Neutrophil (primary cell): Measurements from ENCODE around the gene CNOT10.
"Not testable (repeated sequence)": the region's sequence is repeated elsewhere in the genome, so short reads cannot be mapped to it uniquely, and the experiment has no call there.

Source experiments
- H3K27ac ChIP-seq: fragments of 200-600 bp; sonication (generic); 2 replicates; pipeline ENCODE4 v1.5.1; 2016; ENCODE audit warnings: mild to moderate bottlenecking, moderate library complexity
- H3K27me3 ChIP-seq: fragments of 200-600 bp; sonication (generic); 2 replicates; pipeline ENCODE4 v1.6.0; 2016; ENCODE audit warnings: mild to moderate bottlenecking
- H3K36me3 ChIP-seq: fragments of 200-600 bp; sonication (generic); 2 replicates; pipeline ENCODE4 v1.5.1; 2017
- H3K4me1 ChIP-seq, 2 experiments: fragments of 200-600 bp in 1 of 2; sonication (generic) in 1 of 2; 1 replicate in 1 of 2; 2 replicates in 1 of 2; pipeline versions ENCODE4 v1.5.1 to v1.6.1; 2013 to 2016; ENCODE audit warnings: low read depth in 1 of 2, low read length in 1 of 2, mild to moderate bottlenecking in 1 of 2, moderate library complexity in 1 of 2; ENCODE audit not compliant: control insufficient read depth in 1 of 2, insufficient read depth in 1 of 2
- H3K4me3 ChIP-seq, 2 experiments: fragments of 200-600 bp in 1 of 2; sonication (generic) in 1 of 2; 1 replicate in 1 of 2; 2 replicates in 1 of 2; pipeline ENCODE4 v1.5.1; 2013 to 2016; ENCODE audit warnings: low read depth in 1 of 2, low read length in 1 of 2, mild to moderate bottlenecking in 1 of 2, moderate library complexity in 1 of 2
- H3K9me3 ChIP-seq: fragments of 200-600 bp; sonication (generic); 2 replicates; pipeline ENCODE4 v1.5.1; 2016
- TF ChIP-seq, protein P1 (sequence below): fragments of 200-600 bp; sonication (generic); IDR thresholded peaks from 2 replicates; pipeline ENCODE4 v1.5.1; 2016; ENCODE audit warnings: antibody characterized with exemption

Gene CNOT10

GRCh38 chr3:32734756-32735155 lies 49.8 kb downstream of the CNOT10 start:
- H3K4me1 ChIP-seq, result no peaks in the 10 kb centered on the region
- TF ChIP-seq, protein P1, sequence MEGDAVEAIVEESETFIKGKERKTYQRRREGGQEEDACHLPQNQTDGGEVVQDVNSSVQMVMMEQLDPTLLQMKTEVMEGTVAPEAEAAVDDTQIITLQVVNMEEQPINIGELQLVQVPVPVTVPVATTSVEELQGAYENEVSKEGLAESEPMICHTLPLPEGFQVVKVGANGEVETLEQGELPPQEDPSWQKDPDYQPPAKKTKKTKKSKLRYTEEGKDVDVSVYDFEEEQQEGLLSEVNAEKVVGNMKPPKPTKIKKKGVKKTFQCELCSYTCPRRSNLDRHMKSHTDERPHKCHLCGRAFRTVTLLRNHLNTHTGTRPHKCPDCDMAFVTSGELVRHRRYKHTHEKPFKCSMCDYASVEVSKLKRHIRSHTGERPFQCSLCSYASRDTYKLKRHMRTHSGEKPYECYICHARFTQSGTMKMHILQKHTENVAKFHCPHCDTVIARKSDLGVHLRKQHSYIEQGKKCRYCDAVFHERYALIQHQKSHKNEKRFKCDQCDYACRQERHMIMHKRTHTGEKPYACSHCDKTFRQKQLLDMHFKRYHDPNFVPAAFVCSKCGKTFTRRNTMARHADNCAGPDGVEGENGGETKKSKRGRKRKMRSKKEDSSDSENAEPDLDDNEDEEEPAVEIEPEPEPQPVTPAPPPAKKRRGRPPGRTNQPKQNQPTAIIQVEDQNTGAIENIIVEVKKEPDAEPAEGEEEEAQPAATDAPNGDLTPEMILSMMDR, result no peak
- peaks cover 42% of the 10 kb centered on the region for H3K36me3 ChIP-seq
- H3K9me3 ChIP-seq, result no peaks in the 10 kb centered on the region
- no peak overlapping the region for H3K27ac ChIP-seq
- no peaks in the 10 kb centered on the region for H3K27me3 ChIP-seq
- H3K4me3 ChIP-seq, result no peak overlapping the region

- H3K4me1 ChIP-seq, H3K9me3 ChIP-seq, H3K27me3 ChIP-seq, H3K27ac ChIP-seq, H3K4me3 ChIP-seq: not testable (repeated sequence)
- H3K36me3 ChIP-seq, result peaks cover 17% of the 10 kb centered on the region
Observed at GRCh38 chr3:32743470-32743869, 58.5 kb downstream of the CNOT10 start.

DNA sequence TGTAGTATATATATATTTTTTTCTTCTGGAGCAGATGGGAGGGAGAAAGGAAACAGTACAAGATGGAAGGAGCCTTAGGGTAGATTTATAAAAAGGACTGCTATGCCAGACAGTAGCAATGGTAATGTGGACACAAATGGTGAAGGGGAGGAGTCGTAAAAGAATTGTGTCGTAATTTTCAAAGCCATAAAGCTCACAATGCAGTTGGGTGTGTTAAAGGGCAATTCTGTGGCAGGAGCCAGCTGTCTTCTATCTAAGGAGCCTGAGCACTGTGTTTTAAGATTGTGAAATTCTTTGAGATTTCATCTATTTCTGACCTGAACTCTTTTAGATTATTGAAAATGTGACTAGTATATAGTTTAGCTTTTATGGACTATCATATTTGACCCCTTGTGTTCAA lies 58.9 kb downstream of the CNOT10 start:
- TF ChIP-seq, protein P1, result no peak
- Histone ChIP-seq H3K36me3 (peaks cover 17% of the 10 kb centered on the region), H3K4me3 (no peak overlapping the region), H3K9me3 (no peaks in the 10 kb centered on the region), H3K27me3 (no peaks in the 10 kb centered on the region), H3K4me1 (no peaks in the 10 kb centered on the region), H3K27ac (no peak overlapping the region)

GRCh38 chr3:32751377-32751776 lies 66.4 kb downstream of the CNOT10 start:
- H3K36me3 ChIP-seq, result no peaks in the 10 kb centered on the region
- H3K27ac ChIP-seq, result no peak overlapping the region
- H3K4me3 ChIP-seq, result no peak overlapping the region
- H3K9me3 ChIP-seq, result no peaks in the 10 kb centered on the region
- H3K27me3 ChIP-seq, result no peaks in the 10 kb centered on the region
- TF ChIP-seq, protein P1, result no peak
- H3K4me1 ChIP-seq, result peaks cover 6 to 7% of the 10 kb centered on the region in 2 experiments

DNA sequence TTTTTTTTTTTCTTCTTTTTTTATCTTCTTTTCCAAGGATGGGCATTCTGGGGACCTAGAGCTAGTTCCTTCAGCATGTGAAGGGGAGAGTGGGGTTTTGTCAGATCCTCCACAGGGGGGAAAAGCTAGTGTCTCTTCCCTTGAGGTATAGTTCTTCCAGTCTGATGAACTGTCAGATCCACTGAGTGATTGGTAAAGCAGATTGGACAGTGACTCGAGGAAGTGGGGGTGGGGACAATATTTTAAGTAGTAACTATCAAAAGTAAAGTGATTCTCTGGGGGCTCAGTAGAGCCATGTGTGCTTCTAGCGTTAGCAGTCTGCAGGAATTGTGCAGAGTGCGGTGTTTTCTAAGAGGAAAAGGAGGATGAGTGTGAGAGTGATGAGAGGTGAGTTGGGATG lies 70.8 kb downstream of the CNOT10 start:
- H3K36me3 ChIP-seq, result no peaks in the 10 kb centered on the region
- no peak overlapping the region for H3K27ac ChIP-seq
- H3K4me1 ChIP-seq, result peaks cover 46 to 50% of the 10 kb centered on the region in 2 experiments
- H3K4me3 ChIP-seq, result no peak overlapping the region
- H3K9me3 ChIP-seq, result no peaks in the 10 kb centered on the region
- TF ChIP-seq, protein P1, result no peak
- H3K27me3 ChIP-seq, result no peaks in the 10 kb centered on the region

DNA sequence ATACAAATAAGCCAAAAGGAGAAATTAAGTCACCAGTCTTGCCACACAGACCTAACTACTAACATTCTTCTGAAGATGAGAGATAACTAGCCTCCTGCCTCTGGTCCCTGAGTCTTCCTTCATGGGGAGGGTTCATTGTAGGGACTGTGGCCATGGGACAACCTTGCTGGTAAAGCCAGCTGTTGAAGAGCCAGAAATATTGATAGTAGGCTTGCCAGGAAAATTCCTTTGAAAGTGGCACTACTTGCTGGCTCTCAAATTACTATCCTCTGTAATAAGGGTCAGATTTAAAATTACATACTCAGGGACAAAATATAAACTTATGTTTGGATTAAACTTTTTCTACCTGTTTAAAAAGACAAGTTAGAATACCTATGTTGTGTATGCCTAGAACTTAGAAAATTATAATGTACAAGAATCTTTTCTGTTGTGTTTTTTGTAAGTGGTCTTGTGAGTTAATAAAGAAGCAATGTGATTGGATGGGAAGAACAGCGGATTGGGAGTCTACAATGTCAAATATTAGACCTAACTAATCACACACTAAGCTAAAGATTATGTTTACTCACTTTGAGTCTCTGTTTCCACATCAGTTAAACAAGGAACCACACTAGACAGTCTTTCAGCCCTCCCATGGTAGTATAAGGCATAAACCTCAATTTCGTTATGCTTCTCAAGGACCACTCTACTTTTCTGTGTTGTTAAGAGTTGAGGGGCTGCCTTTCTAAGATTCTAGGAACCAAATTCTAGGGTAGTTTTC lies 72.8 kb downstream of the CNOT10 start:
- TF ChIP-seq, protein P1, result no peak
- H3K27ac ChIP-seq, result peak overlapping the region; percentile 73

More for the DNA sequence above, 72.8 kb downstream of the CNOT10 start:
- Histone ChIP-seq H3K27me3 (no peaks in the 10 kb centered on the region), H3K4me3 (no peak overlapping the region), H3K4me1 (peaks cover 55 to 64% of the 10 kb centered on the region in 2 experiments), H3K9me3 (no peaks in the 10 kb centered on the region), H3K36me3 (no peaks in the 10 kb centered on the region)
